ENCODE data around the gene ZNF507. TPM values are rescaled to one million over a fixed set of nuclear protein-coding genes. Genes with fewer than 3 reads are reported as not detected.

ZNF507 gene
- total and polyA plus RNA-seq, 9 of the 15 experiments (the other 6 are each of a cell fraction or from before 2014, with no cell fraction given) = 2.9 to 25.0 (median 10.4) TPM

GRCh38 chr19:32404933-32405430 is 59.6 kb downstream of the ZNF507 start (continued):
- TF ChIP-seq ZNF592 (IDR thresholded peaks at IDR 0.05) (no peak), ZNF639 (CRISPR knock-in tag; conservative IDR thresholded peaks at IDR 0.05 in 1 of 2, IDR thresholded peaks at IDR 0.05 in 1 of 2) (peak in 1 of 2 experiments; percentile 28; a peak in 1 of 4 replicates), SAP30 (IDR thresholded peaks at IDR 0.05; ENCODE audit: borderline replicate concordance, insufficient read depth, low read depth, low read length, poor library complexity, severe bottlenecking) (no peak), ETV1 (tag; conservative IDR thresholded peaks at IDR 0.05; ENCODE audit: low read depth) (no peak), MTA2 (IDR thresholded peaks at IDR 0.05; ENCODE audit: low read depth) (no peak), KAT7 (CRISPR knock-in tag; IDR thresholded peaks at IDR 0.05; ENCODE audit: borderline replicate concordance) (0 out of 2 replicates have a peak, but pooled peaks have one; percentile 30), RBM34 (IDR thresholded peaks at IDR 0.05; ENCODE audit: borderline replicate concordance, insufficient read depth, low read length) (no peak), JUND (IDR thresholded peaks at IDR 0.05; ENCODE audit: borderline replicate concordance, low read depth, low read length) (no peak), JUND (tag; IDR thresholded peaks at IDR 0.05; ENCODE audit: borderline replicate concordance, low read depth, low read length) (0 out of 3 replicates have a peak, but pooled peaks have one; percentile 13), CHD1 (IDR thresholded peaks at IDR 0.05; ENCODE audit: low read length) (peak; percentile 80), ZBTB40 (IDR thresholded peaks at IDR 0.05) (no peak), ZBTB40 (CRISPR knock-in tag; IDR thresholded peaks at IDR 0.05) (no peak)
